ENCODE data around the gene ATP6V1F.

DNA sequence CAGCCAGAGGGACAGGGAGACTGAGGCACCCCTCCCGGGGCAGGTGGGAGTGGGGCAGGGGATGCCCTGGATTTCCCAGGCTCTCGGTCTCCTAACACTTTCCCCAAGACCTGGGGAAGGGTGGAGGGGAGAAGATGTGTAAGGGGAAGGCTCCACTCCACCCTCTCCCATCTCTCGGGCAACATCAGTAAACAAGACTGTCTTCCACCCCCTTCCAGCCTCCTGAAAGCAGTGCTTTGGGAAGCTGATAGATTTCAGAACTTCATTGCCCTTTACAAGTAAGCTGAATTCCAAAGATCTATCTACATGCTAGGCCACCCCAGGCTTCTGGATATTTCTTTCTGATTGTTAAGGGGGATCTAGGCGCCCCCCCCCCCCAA lies 28.7 kb upstream of the ATP6V1F start:
- no peak for TF ChIP-seq EZH2 (IDR thresholded peaks at IDR 0.05; ENCODE audit: borderline replicate concordance, low read length)
- TF ChIP-seq, protein P1, sequence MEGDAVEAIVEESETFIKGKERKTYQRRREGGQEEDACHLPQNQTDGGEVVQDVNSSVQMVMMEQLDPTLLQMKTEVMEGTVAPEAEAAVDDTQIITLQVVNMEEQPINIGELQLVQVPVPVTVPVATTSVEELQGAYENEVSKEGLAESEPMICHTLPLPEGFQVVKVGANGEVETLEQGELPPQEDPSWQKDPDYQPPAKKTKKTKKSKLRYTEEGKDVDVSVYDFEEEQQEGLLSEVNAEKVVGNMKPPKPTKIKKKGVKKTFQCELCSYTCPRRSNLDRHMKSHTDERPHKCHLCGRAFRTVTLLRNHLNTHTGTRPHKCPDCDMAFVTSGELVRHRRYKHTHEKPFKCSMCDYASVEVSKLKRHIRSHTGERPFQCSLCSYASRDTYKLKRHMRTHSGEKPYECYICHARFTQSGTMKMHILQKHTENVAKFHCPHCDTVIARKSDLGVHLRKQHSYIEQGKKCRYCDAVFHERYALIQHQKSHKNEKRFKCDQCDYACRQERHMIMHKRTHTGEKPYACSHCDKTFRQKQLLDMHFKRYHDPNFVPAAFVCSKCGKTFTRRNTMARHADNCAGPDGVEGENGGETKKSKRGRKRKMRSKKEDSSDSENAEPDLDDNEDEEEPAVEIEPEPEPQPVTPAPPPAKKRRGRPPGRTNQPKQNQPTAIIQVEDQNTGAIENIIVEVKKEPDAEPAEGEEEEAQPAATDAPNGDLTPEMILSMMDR (conservative IDR thresholded peaks at IDR 0.05 in 1 of 2, IDR thresholded peaks at IDR 0.05 in 1 of 2; ENCODE audit: extremely low read depth in 1 of 2, insufficient read depth in 1 of 2, low read depth in 1 of 2, low read length in 2 of 2), result no peak
